ENCODE measurements around the gene DDX5.

DNA sequence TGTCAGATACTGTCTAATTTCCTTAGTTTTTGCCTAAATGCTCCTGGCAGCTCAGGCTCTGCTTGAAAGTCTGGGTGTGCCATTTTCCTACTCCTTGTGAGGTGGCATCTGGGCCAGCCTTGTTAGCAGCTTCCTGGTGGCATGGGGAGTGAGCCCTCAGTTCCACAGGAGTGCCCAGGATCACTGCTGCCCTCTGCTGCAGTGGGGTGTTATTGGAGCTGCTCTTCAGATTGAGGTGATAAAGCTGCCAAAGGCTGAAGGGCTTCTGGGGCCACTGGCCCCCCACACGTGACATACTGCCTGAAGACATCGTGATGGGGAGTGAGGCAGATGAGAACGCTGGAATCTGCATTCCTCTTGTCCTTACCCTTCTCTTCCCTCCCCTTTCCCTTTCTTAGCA lies 28.1 kb upstream of the DDX5 start:
- TF ChIP-seq, protein P1, sequence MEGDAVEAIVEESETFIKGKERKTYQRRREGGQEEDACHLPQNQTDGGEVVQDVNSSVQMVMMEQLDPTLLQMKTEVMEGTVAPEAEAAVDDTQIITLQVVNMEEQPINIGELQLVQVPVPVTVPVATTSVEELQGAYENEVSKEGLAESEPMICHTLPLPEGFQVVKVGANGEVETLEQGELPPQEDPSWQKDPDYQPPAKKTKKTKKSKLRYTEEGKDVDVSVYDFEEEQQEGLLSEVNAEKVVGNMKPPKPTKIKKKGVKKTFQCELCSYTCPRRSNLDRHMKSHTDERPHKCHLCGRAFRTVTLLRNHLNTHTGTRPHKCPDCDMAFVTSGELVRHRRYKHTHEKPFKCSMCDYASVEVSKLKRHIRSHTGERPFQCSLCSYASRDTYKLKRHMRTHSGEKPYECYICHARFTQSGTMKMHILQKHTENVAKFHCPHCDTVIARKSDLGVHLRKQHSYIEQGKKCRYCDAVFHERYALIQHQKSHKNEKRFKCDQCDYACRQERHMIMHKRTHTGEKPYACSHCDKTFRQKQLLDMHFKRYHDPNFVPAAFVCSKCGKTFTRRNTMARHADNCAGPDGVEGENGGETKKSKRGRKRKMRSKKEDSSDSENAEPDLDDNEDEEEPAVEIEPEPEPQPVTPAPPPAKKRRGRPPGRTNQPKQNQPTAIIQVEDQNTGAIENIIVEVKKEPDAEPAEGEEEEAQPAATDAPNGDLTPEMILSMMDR (IDR thresholded peaks at IDR 0.05): peak in 2 of 4 donors; percentile 17 to 20
- TF ChIP-seq POLR2A (IDR thresholded peaks at IDR 0.05): no peak

All from right lobe of liver (tissue), 4 donors.